M059J (cell line): Measurements from ENCODE around the gene ORAI3. TPM values are rescaled to one million over a fixed set of nuclear protein-coding genes. Genes with fewer than 3 reads are reported as not detected.

Source experiments
- DNase-seq: peaks from one replicate; pipeline ENCODE4 v3.0.0-alpha.2; 2012; ENCODE audit warnings: low read depth
- total RNA-seq: library from RNA; depleted of rRNA; stranded (reverse); fragments of >200 nt; shearing (Covaris generic); gene quantifications from 2 replicates; pipeline ENCODE4 v1.2.3, GENCODE V29; 2014; rRNA removed

ORAI3 gene
- total RNA-seq, 1 experiment from 2014 or later, result 58.5 TPM

GRCh38 chr16:30992276-30992780 is 43.5 kb downstream of the ORAI3 start:
- no peak for DNase-seq

- DNase-seq, result no peak
These were observed 44.3 kb downstream of the ORAI3 start for GRCh38 chr16:30992931-30993816.

GRCh38 chr16:30995927-30996323 is 47.1 kb downstream of the ORAI3 start:
- no peak for DNase-seq

- DNase-seq, result no peak
These were observed 47.6 kb downstream of the ORAI3 start for GRCh38 chr16:30996324-30996984.

- peak; percentile 68 for DNase-seq
These were observed 48.3 kb downstream of the ORAI3 start for GRCh38 chr16:30996985-30997724.

- DNase-seq, result peak; percentile 96
These were observed 49.1 kb downstream of the ORAI3 start for GRCh38 chr16:30997725-30998711.

- no peak for DNase-seq
These were observed 50.2 kb downstream of the ORAI3 start for GRCh38 chr16:30998852-30999761.

GRCh38 chr16:31000671-31001382 is 52.0 kb downstream of the ORAI3 start:
- DNase-seq, result no peak

- DNase-seq, result no peak
These were observed 52.8 kb downstream of the ORAI3 start for GRCh38 chr16:31001507-31002249.

GRCh38 chr16:31002250-31002700 is 53.4 kb downstream of the ORAI3 start:
- no peak for DNase-seq

- no peak for DNase-seq
These were observed 54.0 kb downstream of the ORAI3 start for GRCh38 chr16:31002862-31003341.

GRCh38 chr16:31003744-31004143 is 54.9 kb downstream of the ORAI3 start:
- no peak for DNase-seq

Other genes with a start within 250 kb of the ORAI3 start
- gene SRCAP, start 249.9 kb upstream of the ORAI3 start, total RNA-seq, result 6.9 and 11.7 TPM in 2 replicates
- 39.6 and 57.4 TPM in 2 replicates for gene PHKG2, start 200.6 kb upstream of the ORAI3 start, total RNA-seq
- gene CFAP119, start 187.0 kb upstream of the ORAI3 start, total RNA-seq, result 4.8 and 5.2 TPM in 2 replicates
- gene RNF40, start 186.7 kb upstream of the ORAI3 start, total RNA-seq, result 72.4 and 104 TPM in 2 replicates
- 10.9 and 23.0 TPM in 2 replicates for gene ZNF629, start 161.9 kb upstream of the ORAI3 start, total RNA-seq
- 33.6 and 34.7 TPM in 2 replicates for gene BCL7C, start 55.0 kb upstream of the ORAI3 start, total RNA-seq
- gene CTF1, start 52.5 kb upstream of the ORAI3 start, total RNA-seq, result 0.42 TPM in 1 of 2 replicates, not detected in the other
- gene FBXL19, start 25.5 kb upstream of the ORAI3 start, total RNA-seq, result 10.5 and 16.8 TPM in 2 replicates
- gene SETD1A, start 8.7 kb downstream of the ORAI3 start, total RNA-seq, result 1.4 and 3.9 TPM in 2 replicates
- 7.0 and 8.2 TPM in 2 replicates for gene HSD3B7, start 36.1 kb downstream of the ORAI3 start, total RNA-seq
- gene STX1B, start 61.6 kb downstream of the ORAI3 start, total RNA-seq, result 0.20 and 0.37 TPM in 2 replicates
- gene STX4, start 84.5 kb downstream of the ORAI3 start, total RNA-seq, result 11.7 and 26.7 TPM in 2 replicates
- 6.5 and 11.9 TPM in 2 replicates for gene ZNF668, start 125.2 kb downstream of the ORAI3 start, total RNA-seq
- gene ZNF646, start 125.4 kb downstream of the ORAI3 start, total RNA-seq, result 14.3 and 21.5 TPM in 2 replicates
- 2.5 and 2.7 TPM in 2 replicates for gene PRSS53, start 139.9 kb downstream of the ORAI3 start, total RNA-seq
- gene VKORC1, start 145.7 kb downstream of the ORAI3 start, total RNA-seq, result 193 and 223 TPM in 2 replicates
- 52.8 and 57.7 TPM in 2 replicates for gene BCKDK, start 159.3 kb downstream of the ORAI3 start, total RNA-seq
- gene KAT8, start 168.6 kb downstream of the ORAI3 start, total RNA-seq, result 45.0 and 53.3 TPM in 2 replicates
- 0.20 TPM in 1 of 2 replicates, not detected in the other for gene PRSS8, start 186.7 kb downstream of the ORAI3 start, total RNA-seq
- gene PRSS36, start 201.0 kb downstream of the ORAI3 start, total RNA-seq, result 0.10 and 0.49 TPM in 2 replicates
- 22.4 and 29.3 TPM in 2 replicates for gene FUS, start 231.1 kb downstream of the ORAI3 start, total RNA-seq